Transverse colon (tissue), 4 donors: ENCODE results near the gene SNAPC3. TPM values are rescaled to one million over a fixed set of nuclear protein-coding genes. Genes with fewer than 3 reads are reported as not detected.

Experiments used
- DNase-seq: peaks from one replicate; pipeline ENCODE4 v3.0.0-alpha.2; 2019
- H3K27ac ChIP-seq, 4 donors: fragments of 200-600 bp; sonication (generic); 2 replicates each; pipeline ENCODE4 v1.5.1; 2016 to 2018; ENCODE audit warnings: inconsistent platforms in 4 of 4
- H3K27me3 ChIP-seq: fragments of 200-600 bp; sonication (generic); 2 replicates; pipeline ENCODE4 v1.5.1; 2017; ENCODE audit warnings: inconsistent platforms
- H3K36me3 ChIP-seq, 4 donors: fragments of 200-600 bp; sonication (generic); 2 replicates each; pipeline ENCODE4 v1.5.1; 2017 to 2019; ENCODE audit warnings: inconsistent platforms in 4 of 4
- H3K4me1 ChIP-seq, 4 donors: fragments of 200-600 bp; sonication (generic); 2 replicates each; pipeline ENCODE4 v1.5.1; 2017 to 2020; ENCODE audit warnings: inconsistent platforms in 4 of 4
- H3K4me3 ChIP-seq, 4 donors: fragments of 200-600 bp; sonication (generic); 1 replicate in 1 of 4; 2 replicates in 3 of 4; pipeline versions ENCODE4 v1.5.1 to v1.6.1; 2017 to 2019; ENCODE audit warnings: inconsistent platforms in 4 of 4
- H3K9me3 ChIP-seq, 2 donors: fragments of 200-600 bp; sonication (generic); 2 replicates each; pipeline ENCODE4 v1.5.1; 2017 to 2019; ENCODE audit warnings: inconsistent platforms in 2 of 2
- EP300 ChIP-seq: sonication (generic); formaldehyde crosslinking; IDR thresholded peaks from one replicate; pipeline ENCODE4 v1.6.1; 2017; ENCODE audit warnings: antibody characterized with exemption, low read depth
- POLR2A ChIP-seq: fragments of 450-650 bp; IDR thresholded peaks from one replicate; pipeline ENCODE4 v1.6.1; 2016; ENCODE audit warnings: antibody characterized with exemption, mild to moderate bottlenecking, moderate library complexity
- POLR2AphosphoS5 ChIP-seq, 3 donors: sonication (generic); formaldehyde crosslinking; IDR thresholded peaks; one replicate each; pipeline ENCODE4 v1.6.1; 2016; ENCODE audit warnings: antibody characterized with exemption in 3 of 3
- WGBS, 2 donors: methylation state at CpG; one replicate each; pipeline ENCODE4 v1.1.5; 2018; ENCODE audit warnings: low coverage in 1 of 2; 5-methylcytosine and 5-hydroxymethylcytosine counted together
- in situ Hi-C, 4 donors: fragments of 200-750 bp; cut with MboI; loops; one replicate each; pipeline versions ENCODE4 v1.15.0 to v1.15.1; 2017; ENCODE audit warnings: low sequenced_read_pairs in 3 of 4, low pct_ligation_motif_present in 1 of 4, low pct_unique_long_range_greater_than_20kb in 1 of 4
- intact Hi-C: fragments of 100-400 bp; cut with DNase I; formaldehyde crosslinking; loops from one replicate; pipeline ENCODE4 v1.15.1; 2023; ENCODE audit warnings: low total_unique reads
- total RNA-seq, 4 donors: library from RNA; depleted of rRNA; stranded (reverse); fragments of >200 nt; gene quantifications; one replicate each; pipeline ENCODE4 v1.1.0, GENCODE V29; 2016
- TF ChIP-seq, protein P1 (sequence below), 5 experiments: fragments of 200-600 bp in 3 of 5; fragments of 450-650 bp in 2 of 5; sonication (generic) in 3 of 5; IDR thresholded peaks; 1 replicate in 2 of 5; 2 replicates in 3 of 5; pipeline ENCODE4 v1.5.1; 2016 to 2017; ENCODE audit warnings: antibody characterized with exemption in 5 of 5, inconsistent platforms in 3 of 5, mild to moderate bottlenecking in 2 of 5, moderate library complexity in 1 of 5

Gene SNAPC3
- total RNA-seq, 4 donors from 2014 or later: 44.9 to 70.7 (median 52.5) TPM

- TF ChIP-seq, protein P1, sequence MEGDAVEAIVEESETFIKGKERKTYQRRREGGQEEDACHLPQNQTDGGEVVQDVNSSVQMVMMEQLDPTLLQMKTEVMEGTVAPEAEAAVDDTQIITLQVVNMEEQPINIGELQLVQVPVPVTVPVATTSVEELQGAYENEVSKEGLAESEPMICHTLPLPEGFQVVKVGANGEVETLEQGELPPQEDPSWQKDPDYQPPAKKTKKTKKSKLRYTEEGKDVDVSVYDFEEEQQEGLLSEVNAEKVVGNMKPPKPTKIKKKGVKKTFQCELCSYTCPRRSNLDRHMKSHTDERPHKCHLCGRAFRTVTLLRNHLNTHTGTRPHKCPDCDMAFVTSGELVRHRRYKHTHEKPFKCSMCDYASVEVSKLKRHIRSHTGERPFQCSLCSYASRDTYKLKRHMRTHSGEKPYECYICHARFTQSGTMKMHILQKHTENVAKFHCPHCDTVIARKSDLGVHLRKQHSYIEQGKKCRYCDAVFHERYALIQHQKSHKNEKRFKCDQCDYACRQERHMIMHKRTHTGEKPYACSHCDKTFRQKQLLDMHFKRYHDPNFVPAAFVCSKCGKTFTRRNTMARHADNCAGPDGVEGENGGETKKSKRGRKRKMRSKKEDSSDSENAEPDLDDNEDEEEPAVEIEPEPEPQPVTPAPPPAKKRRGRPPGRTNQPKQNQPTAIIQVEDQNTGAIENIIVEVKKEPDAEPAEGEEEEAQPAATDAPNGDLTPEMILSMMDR (IDR thresholded peaks at IDR 0.05): no peak
- no peak for TF ChIP-seq EP300
- Histone ChIP-seq H3K4me3 (no peak overlapping the region), H3K27me3 (no peaks in the 10 kb centered on the region), H3K36me3 (peaks cover 0 to 10% (median 4%) of the 10 kb centered on the region in 4 donors), H3K27ac (no peak overlapping the region), H3K4me1 (no peaks in the 10 kb centered on the region), H3K9me3 (no peaks in the 10 kb centered on the region)
- intact Hi-C loops (no loop called here), in situ Hi-C loops (no loop called here)
- DNase-seq: no peak
- 85 to 91% methylated on average over 4 to 5 of the region's 5 CpGs for WGBS, 2 donors
Measured at GRCh38 chr9:15501803-15502202, 79.1 kb downstream of the SNAPC3 start.

- Histone ChIP-seq H3K36me3 (peaks cover 0 to 10% (median 4%) of the 10 kb centered on the region in 4 donors), H3K9me3 (no peaks in the 10 kb centered on the region), H3K4me3 (no peak overlapping the region), H3K27ac (no peak overlapping the region), H3K4me1 (peaks cover 0 to 19% (median 3%) of the 10 kb centered on the region in 4 donors), H3K27me3 (no peaks in the 10 kb centered on the region)
- in situ Hi-C loops (no loop called here), intact Hi-C loops (no loop called here)
- 86 to 92% methylated on average over 3 of the region's 3 CpGs for WGBS, 2 donors
- TF ChIP-seq POLR2AphosphoS5 (IDR thresholded peaks at IDR 0.05): no peak
- TF ChIP-seq, protein P1 (IDR thresholded peaks at IDR 0.05): no peak
- no peak for TF ChIP-seq POLR2A
- TF ChIP-seq EP300: no peak
- no peak for DNase-seq
Measured at GRCh38 chr9:15505921-15506320, 83.2 kb downstream of the SNAPC3 start.

DNA sequence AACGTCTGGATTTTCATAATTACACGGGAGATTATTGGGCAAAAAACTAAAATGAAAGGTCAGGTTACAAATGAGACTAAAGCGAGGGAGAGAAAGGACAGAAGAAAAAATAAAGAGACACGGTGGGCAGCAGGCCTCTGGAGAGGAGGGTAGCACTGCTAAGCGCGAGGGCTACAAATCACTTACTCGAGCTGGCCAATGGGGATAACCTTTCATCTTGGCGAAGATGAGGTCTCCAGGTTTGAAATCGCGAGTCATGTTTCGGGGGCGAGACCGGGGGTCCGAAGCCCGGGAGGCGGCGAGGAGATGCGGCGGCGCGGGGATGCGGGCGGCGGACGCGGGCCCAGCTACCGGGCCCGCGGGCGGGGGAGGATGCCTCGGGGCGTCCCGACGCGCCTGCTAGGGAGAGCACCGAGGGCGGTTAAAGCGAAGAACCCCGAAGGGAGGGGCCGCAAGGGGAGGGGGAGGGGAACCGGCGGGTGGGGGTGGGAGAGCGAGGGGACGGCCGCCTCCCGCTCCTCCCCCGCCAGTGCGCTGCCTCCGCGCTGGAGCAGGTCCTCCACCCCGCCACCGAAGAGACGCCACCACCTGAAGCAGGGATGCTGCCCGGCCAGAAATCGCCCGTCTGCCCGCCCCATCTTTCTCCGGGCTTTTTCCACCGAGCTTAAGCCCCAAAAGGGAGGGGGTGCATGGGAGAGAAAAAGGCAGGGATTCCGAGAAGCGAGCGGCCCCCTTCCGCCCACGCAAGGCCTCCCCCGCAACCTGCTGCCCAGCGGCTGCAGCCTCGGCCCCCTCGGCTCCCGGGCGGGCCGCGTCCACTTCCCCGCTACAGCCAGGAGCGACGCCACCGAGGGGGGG is 87.5 kb downstream of the SNAPC3 start:
- intact Hi-C loops: no loop called here
- peak overlapping the region; percentile 94 to 95 (median 94) for H3K27ac ChIP-seq

More for the DNA sequence above, 87.5 kb downstream of the SNAPC3 start:
- H3K4me3 ChIP-seq: peak overlapping the region; percentile 78 to 98 (median 91)
- TF ChIP-seq EP300 (no peak), POLR2AphosphoS5 (IDR thresholded peaks at IDR 0.05) (no peak), POLR2A (no peak)
- TF ChIP-seq, protein P1 (IDR thresholded peaks at IDR 0.05): no peak
- peaks cover 0 to 26% (median 3%) of the 10 kb centered on the region in 4 donors for H3K4me1 ChIP-seq
- no peaks in the 10 kb centered on the region for H3K9me3 ChIP-seq
- peaks cover 0 to 8% (median 4%) of the 10 kb centered on the region in 4 donors for H3K36me3 ChIP-seq
- DNase-seq: peak; percentile 47
- in situ Hi-C loops: no loop called here
- WGBS, 2 donors: 1 to 4% methylated on average over 7 to 74 of the region's 76 CpGs
- no peaks in the 10 kb centered on the region for H3K27me3 ChIP-seq
